HG02798 (cell line): ENCODE measurements around the gene ZNF493.

Source experiments
- ATAC-seq: cut with Tn5 transposase; IDR thresholded peaks from one replicate; pipeline ENCODE4 v1.9.1; 2021; ENCODE audit warnings: mild to moderate bottlenecking; ENCODE audit not compliant: unreplicated experiment, poor library complexity

The ZNF493 gene

GRCh38 chr19:21396893-21397572 lies at the start of gene ZNF493:
Gene ZNF493, plus strand, starts transcription at chr19:21397133. Its CDS starts 105 bp downstream, at chr19:21397238.
- ATAC-seq, result peak; percentile 100

GRCh38 chr19:21352830-21353229 lies 44.1 kb upstream of the ZNF493 start:
- ATAC-seq, result no peak

DNA sequence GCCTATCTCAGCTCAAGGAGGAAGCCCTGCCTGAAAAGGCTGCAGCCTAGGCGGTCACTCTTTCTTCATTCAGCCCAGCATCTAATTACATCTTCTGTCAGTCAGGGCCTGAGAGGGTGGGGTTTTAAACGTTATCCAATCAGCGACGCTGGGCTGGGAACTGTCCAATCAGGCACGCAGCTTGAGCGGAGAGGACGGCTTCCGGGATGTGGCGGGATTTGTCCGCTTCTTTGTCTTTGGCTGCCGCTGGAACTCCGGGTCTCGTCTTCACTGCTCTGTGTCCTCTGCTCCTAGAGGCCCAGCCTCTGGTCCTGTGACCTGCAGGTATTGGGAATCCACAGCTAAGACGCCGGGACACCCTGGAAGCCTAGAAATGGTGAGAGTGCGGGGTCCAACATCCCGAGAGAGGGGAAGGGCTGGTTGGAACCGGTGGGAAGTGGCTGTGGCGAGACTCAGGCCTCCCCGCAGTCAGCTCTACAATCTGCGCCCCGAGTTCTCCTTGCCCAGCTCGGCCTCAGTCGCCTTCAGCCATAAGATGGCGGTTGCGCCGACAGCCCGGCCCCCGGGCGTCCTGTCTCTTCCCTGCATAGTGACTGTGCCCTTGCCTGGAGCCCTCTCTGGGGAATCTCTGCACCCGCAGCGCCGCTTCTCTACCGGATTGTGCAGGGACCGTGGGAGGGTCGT lies 38.0 kb upstream of the ZNF493 start, which contains the start of gene ZNF738:
ZNF738 (plus strand) TSS at position 233 of the 684 bp plus-strand sequence; CDS start at position 374, 141 bp downstream.
- peak; percentile 97 for ATAC-seq

DNA sequence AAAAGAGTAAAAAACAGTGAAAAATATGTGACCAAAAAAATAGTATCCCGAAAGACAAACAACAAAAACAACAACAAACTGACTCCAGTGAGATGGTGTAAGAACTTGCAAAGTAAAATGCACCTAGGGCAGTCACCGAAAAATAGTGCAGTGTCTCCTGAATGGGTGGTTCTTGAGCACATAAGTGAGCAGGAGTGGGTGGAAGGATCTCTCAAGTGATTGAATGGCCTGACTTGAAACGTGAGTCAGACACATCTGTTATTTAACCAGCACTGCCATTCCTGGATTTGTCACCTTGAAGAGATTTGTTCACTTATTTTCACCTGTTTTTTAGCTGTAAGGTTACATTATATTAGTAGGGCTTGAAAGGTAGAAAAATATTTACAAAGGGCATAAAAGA lies 34.6 kb upstream of the ZNF493 start:
- ATAC-seq, result no peak

GRCh38 chr19:21383980-21384582 lies 12.9 kb upstream of the ZNF493 start:
- no peak for ATAC-seq

- ATAC-seq, result no peak
Measured at GRCh38 chr19:21396121-21396520, 812 bp upstream of the ZNF493 start.

DNA sequence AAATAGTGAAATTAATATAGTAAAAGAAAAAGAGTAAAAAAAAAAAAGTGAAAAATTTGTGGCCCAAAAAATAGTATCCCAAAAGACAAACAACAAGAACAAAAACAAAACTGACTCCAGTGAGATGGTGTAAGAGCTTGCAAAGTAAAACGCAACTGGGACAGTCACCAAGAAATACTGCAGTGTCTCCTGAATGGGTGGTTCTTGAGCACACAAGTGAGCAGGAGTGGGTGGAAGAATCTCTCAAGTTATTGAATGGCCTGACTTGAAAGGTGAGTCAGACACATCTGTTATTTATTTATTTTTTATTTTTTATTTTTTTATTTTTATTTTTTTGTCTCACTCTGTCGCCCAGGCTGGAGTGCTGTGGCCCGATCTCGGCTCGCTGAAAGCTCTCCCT lies 1.9 kb downstream of the ZNF493 start:
- ATAC-seq, result no peak

DNA sequence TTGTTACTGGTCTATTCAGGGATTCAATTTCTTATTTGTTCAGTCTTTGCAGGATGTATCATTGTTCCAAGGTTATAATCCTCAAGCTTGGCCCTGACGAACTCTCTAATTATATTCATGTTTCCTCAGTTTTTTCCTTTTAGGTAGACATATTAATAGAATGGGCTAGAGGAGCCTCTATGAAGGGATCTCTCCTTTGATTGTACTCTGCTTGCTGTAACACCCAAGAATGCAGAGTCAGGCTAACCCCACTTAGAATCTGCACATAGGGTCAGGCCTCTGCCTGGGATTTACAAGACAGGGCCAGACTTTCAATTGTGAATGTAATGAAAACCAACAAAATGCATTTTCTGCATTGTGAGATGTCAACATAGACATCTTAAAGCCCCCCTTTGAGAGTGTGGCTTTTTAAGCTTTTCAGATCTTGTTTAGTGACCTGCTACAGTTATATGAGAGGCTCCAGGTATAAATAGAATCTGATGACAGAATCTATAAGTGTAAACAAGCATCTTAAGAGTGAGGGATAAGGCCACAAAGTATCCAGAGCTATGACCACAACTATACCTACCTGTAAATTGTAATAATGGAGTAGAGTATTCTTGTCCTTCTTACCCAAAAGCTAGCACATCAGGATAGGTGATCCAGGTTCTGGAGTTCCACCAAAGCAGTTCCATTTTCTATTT lies 5.5 kb downstream of the ZNF493 start:
- ATAC-seq, result no peak

- no peak for ATAC-seq
Measured at GRCh38 chr19:21410166-21410565, 13.2 kb downstream of the ZNF493 start.

GRCh38 chr19:21422244-21422643 lies 25.3 kb downstream of the ZNF493 start:
- ATAC-seq, result no peak

DNA sequence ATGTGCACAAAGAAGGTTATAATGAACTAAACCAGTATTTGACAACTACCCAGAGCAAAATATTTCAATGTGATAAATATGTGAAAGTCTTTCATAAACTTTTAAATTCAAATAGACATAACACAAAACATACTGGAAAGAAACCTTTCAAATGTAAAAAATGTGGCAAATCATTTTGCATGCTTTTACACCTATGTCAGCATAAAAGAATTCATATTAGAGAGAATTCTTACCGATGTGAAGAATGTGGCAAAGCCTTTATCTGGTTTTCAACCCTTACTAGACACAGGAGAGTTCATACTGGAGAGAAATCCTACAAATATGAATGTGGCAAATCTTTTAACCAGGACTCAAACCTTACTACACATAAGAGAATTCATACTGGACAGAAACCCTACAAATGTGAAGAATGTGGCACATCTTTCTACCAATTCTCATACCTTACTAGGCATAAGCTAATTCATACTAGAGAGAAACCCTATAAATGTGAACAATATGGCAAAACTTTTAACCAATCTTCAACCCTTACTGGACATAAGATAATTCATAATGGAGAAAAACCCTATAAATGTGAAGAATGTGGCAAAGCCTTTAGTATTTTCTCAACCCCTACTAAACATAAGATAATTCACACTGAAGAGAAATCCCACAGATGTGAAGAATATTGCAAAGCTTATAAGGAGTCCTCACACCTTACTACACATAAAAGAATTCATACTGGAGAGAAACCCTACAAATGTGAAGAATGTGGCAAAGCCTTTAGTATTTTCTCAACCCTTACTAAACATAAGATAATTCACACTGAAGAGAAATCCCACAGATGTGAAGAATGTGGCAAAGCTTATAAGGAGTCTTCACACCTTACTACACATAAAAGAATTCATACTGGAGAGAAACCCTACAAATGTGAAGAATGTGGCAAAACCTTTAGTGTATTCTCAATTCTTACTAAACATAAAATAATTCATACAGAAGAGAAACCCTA lies 26.4 kb downstream of the ZNF493 start:
- ATAC-seq, result no peak

- ATAC-seq, result no peak
Measured at GRCh38 chr19:21430675-21431074, 33.7 kb downstream of the ZNF493 start.

DNA sequence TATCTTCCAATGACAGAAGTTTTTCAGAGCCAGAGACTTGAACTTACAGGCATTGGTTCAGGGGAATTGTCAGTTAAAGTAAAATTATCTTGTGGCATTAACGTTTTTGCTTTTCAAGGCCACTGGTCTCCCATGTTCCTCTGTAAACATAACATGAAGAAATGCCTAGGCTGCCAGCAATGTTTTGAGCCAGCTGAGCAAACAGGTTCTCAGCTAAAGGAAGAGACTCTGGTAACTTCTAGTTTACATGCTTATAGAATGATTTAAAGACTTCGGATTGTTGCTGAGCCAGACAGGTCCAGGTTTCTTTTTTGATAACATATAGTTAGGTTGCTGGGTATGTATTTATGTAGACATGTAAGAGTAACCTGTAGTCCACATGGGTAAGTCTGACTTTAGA lies 35.7 kb downstream of the ZNF493 start:
- no peak for ATAC-seq

- no peak for ATAC-seq
Measured at GRCh38 chr19:21434516-21434915, 37.6 kb downstream of the ZNF493 start.

- ATAC-seq, result no peak
Measured at GRCh38 chr19:21434967-21435544, 38.1 kb downstream of the ZNF493 start.

GRCh38 chr19:21439201-21439751 lies 42.3 kb downstream of the ZNF493 start:
- ATAC-seq, result no peak

DNA sequence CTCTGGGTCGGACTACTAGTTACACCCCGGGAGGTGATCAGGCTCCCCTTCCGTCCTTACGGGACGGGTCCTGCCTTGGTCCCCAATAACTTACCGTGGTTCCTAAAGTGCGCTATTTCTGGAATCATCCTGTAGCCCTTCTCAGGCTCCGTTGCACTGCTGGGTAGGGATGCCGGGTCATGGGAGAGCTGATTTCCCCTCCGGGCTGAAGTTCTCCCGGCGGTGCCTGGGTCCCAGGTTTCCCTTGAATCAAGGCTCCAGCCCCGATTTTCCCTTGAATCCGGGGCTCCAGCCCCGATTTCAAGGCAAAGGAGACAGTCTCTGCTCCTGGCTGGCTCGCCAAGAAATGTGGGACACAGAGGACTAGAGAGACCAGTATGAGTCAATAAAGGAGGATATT lies 43.4 kb downstream of the ZNF493 start:
- no peak for ATAC-seq

DNA sequence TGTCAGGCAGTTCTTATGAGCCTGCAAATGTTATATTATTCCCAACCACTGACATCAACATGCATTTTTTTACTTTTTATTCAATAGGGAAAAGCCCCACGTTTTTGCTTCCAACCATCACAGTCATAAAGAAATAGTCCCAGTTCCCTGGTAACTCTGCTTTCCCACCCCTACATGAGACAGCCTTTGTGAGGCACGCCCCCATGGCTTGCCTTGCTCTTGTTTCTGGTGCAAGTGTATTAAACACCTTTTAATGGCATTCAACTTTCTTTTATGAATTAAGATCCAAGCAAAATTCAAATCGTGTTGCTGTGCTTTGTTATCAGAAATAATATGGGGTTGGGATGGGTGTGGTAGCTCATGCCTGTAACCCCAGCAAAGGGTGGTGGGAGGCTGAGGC lies 54.3 kb downstream of the ZNF493 start:
- ATAC-seq, result no peak

GRCh38 chr19:21454901-21455300 lies 58.0 kb downstream of the ZNF493 start:
- no peak for ATAC-seq
